Keratinocyte (primary cell): ENCODE measurements around the gene GABRA4.

ENCODE experiments used
- EZH2 ChIP-seq: IDR thresholded peaks from one replicate; pipeline ENCODE4 v1.6.1; 2012; ENCODE audit warnings: inconsistent platforms, mild to moderate bottlenecking, low read length, moderate library complexity
- TF ChIP-seq, protein P1 (sequence below), 3 experiments: IDR thresholded peaks in 1 of 3; conservative IDR thresholded peaks in 1 of 3; optimal IDR thresholded peaks in 1 of 3; 2 replicates in 2 of 3; 3 replicates in 1 of 3; pipeline versions ENCODE3 to v1.5.1; 2011; ENCODE audit warnings: low read length in 3 of 3, mild to moderate bottlenecking in 3 of 3, moderate library complexity in 2 of 3, control low read depth in 1 of 3, inconsistent platforms in 1 of 3; ENCODE audit not compliant: insufficient read depth in 2 of 3; ENCODE audit errors: extremely low read depth in 1 of 3

DNA sequence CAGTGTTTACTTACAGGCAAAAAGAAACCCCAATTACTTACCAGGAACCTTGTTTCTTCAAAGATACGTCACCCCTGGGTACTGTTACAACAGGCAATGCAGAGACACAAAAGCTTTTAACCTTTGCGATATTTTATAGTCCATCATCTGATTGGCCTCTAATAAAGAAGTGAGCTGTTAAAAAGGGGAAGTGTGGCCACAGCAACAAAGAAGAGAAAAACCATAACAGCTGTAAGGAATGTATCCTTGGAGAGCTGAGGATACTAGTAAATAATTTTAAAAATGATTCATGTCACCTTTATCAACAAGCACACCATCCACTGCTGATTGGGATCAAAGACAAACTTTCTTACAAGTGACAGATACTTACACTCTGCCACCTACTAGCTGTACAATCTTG is 14.1 kb downstream of the GABRA4 start:
- TF ChIP-seq, protein P1, sequence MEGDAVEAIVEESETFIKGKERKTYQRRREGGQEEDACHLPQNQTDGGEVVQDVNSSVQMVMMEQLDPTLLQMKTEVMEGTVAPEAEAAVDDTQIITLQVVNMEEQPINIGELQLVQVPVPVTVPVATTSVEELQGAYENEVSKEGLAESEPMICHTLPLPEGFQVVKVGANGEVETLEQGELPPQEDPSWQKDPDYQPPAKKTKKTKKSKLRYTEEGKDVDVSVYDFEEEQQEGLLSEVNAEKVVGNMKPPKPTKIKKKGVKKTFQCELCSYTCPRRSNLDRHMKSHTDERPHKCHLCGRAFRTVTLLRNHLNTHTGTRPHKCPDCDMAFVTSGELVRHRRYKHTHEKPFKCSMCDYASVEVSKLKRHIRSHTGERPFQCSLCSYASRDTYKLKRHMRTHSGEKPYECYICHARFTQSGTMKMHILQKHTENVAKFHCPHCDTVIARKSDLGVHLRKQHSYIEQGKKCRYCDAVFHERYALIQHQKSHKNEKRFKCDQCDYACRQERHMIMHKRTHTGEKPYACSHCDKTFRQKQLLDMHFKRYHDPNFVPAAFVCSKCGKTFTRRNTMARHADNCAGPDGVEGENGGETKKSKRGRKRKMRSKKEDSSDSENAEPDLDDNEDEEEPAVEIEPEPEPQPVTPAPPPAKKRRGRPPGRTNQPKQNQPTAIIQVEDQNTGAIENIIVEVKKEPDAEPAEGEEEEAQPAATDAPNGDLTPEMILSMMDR (optimal IDR thresholded peaks at IDR 0.05 in 1 of 3, IDR thresholded peaks at IDR 0.05 in 1 of 3, conservative IDR thresholded peaks at IDR 0.05 in 1 of 3; ENCODE audit: extremely low read depth in 1 of 3, insufficient read depth in 2 of 3, low read length in 3 of 3), result no peak
- no peak for TF ChIP-seq EZH2
